OCI-LY7 (cell line): ENCODE measurements around the gene COG8. TPM values are rescaled to one million over a fixed set of nuclear protein-coding genes. Genes with fewer than 3 reads are reported as not detected.

Source experiments
- BruUV-seq: library from RNA; stranded (reverse); fragments of 400-500 nt; replicated peaks from 2 replicates; lab custom pipeline; 2021; lab: Mats Ljungman, UMichigan
- CTCF ChIA-PET: fragments of 300-600 bp; sonication (Branson Sonifier 250); formaldehyde crosslinking; loops from one replicate; lab custom pipeline; 2022; ENCODE audit warnings: antibody characterized with exemption; ENCODE audit not compliant: unreplicated experiment; lab: Charles Lee
- POLR2A ChIA-PET: fragments of 300-600 bp; sonication (Branson Sonifier 250); formaldehyde crosslinking; loops from one replicate; lab custom pipeline; 2022; ENCODE audit warnings: antibody characterized with exemption; lab: Charles Lee
- DNase-seq: peaks from one replicate; pipeline ENCODE4 v3.0.0-alpha.2; 2015; ENCODE audit warnings: low spot score
- H2AFZ ChIP-seq: fragments of 200-600 bp; sonication (generic), shearing (Covaris generic); 2 replicates; pipeline ENCODE4 v1.6.1; 2014; ENCODE audit warnings: mild to moderate bottlenecking, antibody characterized with exemption, low read length, moderate library complexity
- H3K27ac ChIP-seq: fragments of 200-600 bp; sonication (generic); 2 replicates; pipeline ENCODE4 v1.5.1; 2014; ENCODE audit warnings: mixed run types, low read depth, mild to moderate bottlenecking, moderate library complexity, low read length, inconsistent platforms; ENCODE audit not compliant: poor library complexity, severe bottlenecking
- H3K36me3 ChIP-seq: fragments of 200-600 bp; sonication (generic); 2 replicates; pipeline ENCODE4 v1.6.1; 2014; ENCODE audit warnings: mild to moderate bottlenecking, antibody characterized with exemption, low read length, moderate library complexity, mixed read lengths; ENCODE audit not compliant: insufficient read depth
- H3K4me1 ChIP-seq: fragments of 200-600 bp; sonication (generic); 2 replicates; pipeline ENCODE4 v1.5.1; 2014; ENCODE audit warnings: mild to moderate bottlenecking, low read length; ENCODE audit not compliant: insufficient read depth, poor library complexity, severe bottlenecking
- H3K4me2 ChIP-seq: fragments of 200-600 bp; sonication (generic); 2 replicates; pipeline ENCODE4 v1.6.1; 2014; ENCODE audit warnings: mild to moderate bottlenecking, low read length
- H3K4me3 ChIP-seq: fragments of 200-600 bp; sonication (generic); 2 replicates; pipeline ENCODE4 v1.5.1; 2014; ENCODE audit warnings: mild to moderate bottlenecking, low read depth, low read length; ENCODE audit not compliant: poor library complexity, severe bottlenecking
- H3K79me2 ChIP-seq: fragments of 200-600 bp; sonication (generic); 2 replicates; pipeline ENCODE4 v1.6.1; 2016; ENCODE audit warnings: low read depth, mild to moderate bottlenecking, low read length, moderate library complexity, mixed read lengths; ENCODE audit not compliant: insufficient read depth
- H3K9me2 ChIP-seq: fragments of 200-600 bp; sonication (generic); 2 replicates; pipeline ENCODE4 v1.6.1; 2016; ENCODE audit warnings: mild to moderate bottlenecking, low read length, mixed read lengths; ENCODE audit not compliant: insufficient read depth
- H3K9me3 ChIP-seq: fragments of 200-600 bp; sonication (generic); 2 replicates; pipeline ENCODE4 v1.6.1; 2014; ENCODE audit warnings: mild to moderate bottlenecking, mixed run types, low read length, mixed read lengths
- H4K20me1 ChIP-seq: fragments of 200-600 bp; sonication (generic); 2 replicates; pipeline ENCODE4 v1.6.1; 2014; ENCODE audit warnings: mild to moderate bottlenecking, antibody characterized with exemption, low read length, moderate library complexity, mixed read lengths; ENCODE audit not compliant: insufficient read depth
- CTCF ChIP-seq: fragments of 200-600 bp; sonication (generic); conservative IDR thresholded peaks from 2 replicates; pipeline ENCODE4 v1.5.1; 2014; ENCODE audit warnings: mild to moderate bottlenecking, antibody characterized with exemption, low read length, moderate library complexity, mixed read lengths
- EZH2phosphoT487 ChIP-seq: fragments of 200-600 bp; sonication (generic); IDR thresholded peaks from 2 replicates; pipeline ENCODE4 v1.6.1; 2018; ENCODE audit warnings: low read depth, borderline replicate concordance, mild to moderate bottlenecking, mixed run types, antibody characterized with exemption, low read length, moderate library complexity, mixed read lengths
- intact Hi-C: fragments of 100-400 bp; cut with micrococcal nuclease; formaldehyde crosslinking; loops from one replicate; pipeline ENCODE4 v1.10.0; 2022; ENCODE audit not compliant: unreplicated experiment
- total RNA-seq, 2 experiments: library from RNA; depleted of rRNA in 1 of 2; stranded (reverse); fragments of >200 nt in 1 of 2; shearing (Covaris generic) in 1 of 2; gene quantifications; 2 replicates each; pipeline ENCODE4 v1.2.3, GENCODE V29; 2014 to 2022

COG8 gene
- total RNA-seq, 2 experiments from 2014 or later = 55.9 to 60.3 TPM

GRCh38 chr16:69309316-69309715, 30.0 kb downstream of the COG8 start:
- intact Hi-C loops = no loop called here
- ChIA-PET POLR2A (no interaction called here), CTCF (no interaction called here)
- no peak overlapping the region for H2AFZ ChIP-seq
- no peak overlapping the region for H3K27ac ChIP-seq
- H3K4me3 ChIP-seq = no peak overlapping the region
- TF ChIP-seq CTCF = no peak
- no peak for TF ChIP-seq EZH2phosphoT487
- H3K4me2 ChIP-seq = no peak overlapping the region
- H3K9me3 ChIP-seq = no peaks in the 10 kb centered on the region
- H4K20me1 ChIP-seq = no peaks in the 10 kb centered on the region
- no peak for DNase-seq
- peaks cover 19% of the 10 kb centered on the region; the same call in 1 of the 2 replicates for H3K36me3 ChIP-seq
- peaks cover 12% of the 10 kb centered on the region for H3K4me1 ChIP-seq
- H3K9me2 ChIP-seq = no peaks in the 10 kb centered on the region
- H3K79me2 ChIP-seq = peaks cover 28% of the 10 kb centered on the region
- BruUV-seq = no TSS peak

GRCh38 chr16:69307856-69308255, 31.5 kb downstream of the COG8 start:
- intact Hi-C loops = no loop called here
- Histone ChIP-seq H3K4me1 (peaks cover 12% of the 10 kb centered on the region), H2AFZ (no peak overlapping the region), H3K9me3 (no peaks in the 10 kb centered on the region), H3K27ac (no peak overlapping the region), H4K20me1 (no peaks in the 10 kb centered on the region), H3K9me2 (no peaks in the 10 kb centered on the region), H3K36me3 (0 out of 2 replicates have a peak, but pooled peaks cover 6% of the 10 kb centered on the region), H3K4me3 (no peak overlapping the region), H3K79me2 (peaks cover 13% of the 10 kb centered on the region), H3K4me2 (no peak overlapping the region)
- BruUV-seq = no TSS peak
- no peak for TF ChIP-seq CTCF
- TF ChIP-seq EZH2phosphoT487 = no peak
- ChIA-PET POLR2A (interaction anchor here (1.0 kb wide), 1 partner anchor 454 kb away, joined by 3 read pairs; the partner anchor contains the start of gene WWP2), CTCF (no interaction called here)
- DNase-seq = no peak

GRCh38 chr16:69307091-69307490, 32.3 kb downstream of the COG8 start:
- POLR2A ChIA-PET = interaction anchor here (1.0 kb wide), 1 partner anchor 455 kb away, joined by 3 read pairs; the partner anchor contains the start of gene WWP2
- no peak overlapping the region for H3K4me2 ChIP-seq

More at GRCh38 chr16:69307091-69307490, 32.3 kb downstream of the COG8 start:
- BruUV-seq = no TSS peak
- intact Hi-C loops = no loop called here
- Histone ChIP-seq H3K79me2 (peaks cover 6% of the 10 kb centered on the region), H3K27ac (no peak overlapping the region), H3K9me3 (no peaks in the 10 kb centered on the region), H3K9me2 (no peaks in the 10 kb centered on the region), H2AFZ (no peak overlapping the region), H3K4me1 (peaks cover 10% of the 10 kb centered on the region), H3K4me3 (no peak overlapping the region), H3K36me3 (0 out of 2 replicates have a peak, but pooled peaks cover 6% of the 10 kb centered on the region), H4K20me1 (no peaks in the 10 kb centered on the region)
- CTCF ChIA-PET = no interaction called here
- no peak for DNase-seq
- no peak for TF ChIP-seq EZH2phosphoT487
- no peak for TF ChIP-seq CTCF
